OCI-LY1 (cell line): ENCODE results near the gene PIEZO1.

ENCODE experiments used
- EZH2 ChIP-seq: fragments of 200-600 bp; sonication (generic), shearing (Covaris generic); IDR thresholded peaks from 2 replicates; pipeline ENCODE4 v1.8.0; 2017; ENCODE audit warnings: borderline replicate concordance, mixed run types, mild to moderate bottlenecking, antibody characterized with exemption, low read length, moderate library complexity, mixed read lengths
- TF ChIP-seq, protein P1 (sequence below): fragments of 200-600 bp; sonication (generic), shearing (Covaris generic); IDR thresholded peaks from 2 replicates; pipeline ENCODE4 v1.5.1; 2017; ENCODE audit warnings: mild to moderate bottlenecking, antibody characterized with exemption, low read length, moderate library complexity, mixed read lengths

DNA sequence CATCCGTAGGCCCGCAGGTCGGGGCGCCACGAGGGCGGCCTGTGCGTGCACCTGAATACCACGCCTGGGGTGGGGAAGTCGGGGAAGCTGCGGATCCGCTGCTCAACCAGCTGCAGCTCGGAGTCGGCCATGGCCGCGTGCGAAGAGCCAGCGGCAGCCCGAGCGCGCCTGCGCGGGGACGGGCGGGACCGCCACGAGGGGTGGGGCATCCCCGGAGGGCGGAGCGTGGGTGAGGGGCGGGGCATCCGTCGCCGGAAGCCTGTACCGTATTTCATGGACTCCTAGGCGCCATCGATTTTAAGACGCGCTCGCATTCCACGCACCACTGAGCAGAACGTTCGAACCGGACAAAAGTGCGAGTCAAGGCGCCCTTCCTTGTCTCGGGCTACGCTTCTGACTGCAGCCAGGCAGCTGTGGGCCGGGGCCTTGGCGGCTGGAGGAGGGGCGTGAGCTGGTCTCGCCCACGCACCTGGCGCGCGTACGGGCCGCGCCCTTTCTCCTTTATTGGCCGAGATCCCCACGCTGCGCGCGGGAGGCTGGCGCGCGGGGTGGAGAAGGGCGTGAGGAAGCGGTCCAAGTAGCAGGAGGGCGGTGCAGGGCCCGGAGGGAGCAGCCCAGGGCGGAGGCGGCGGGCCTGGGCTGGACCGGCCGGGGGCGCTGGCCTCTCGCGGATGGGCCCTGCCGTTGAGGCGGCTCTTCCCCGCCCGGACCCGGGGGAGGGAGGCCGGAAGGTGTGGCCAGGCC is 26.9 kb upstream of the PIEZO1 start, which contains the start of gene APRT:
- TF ChIP-seq, protein P1, sequence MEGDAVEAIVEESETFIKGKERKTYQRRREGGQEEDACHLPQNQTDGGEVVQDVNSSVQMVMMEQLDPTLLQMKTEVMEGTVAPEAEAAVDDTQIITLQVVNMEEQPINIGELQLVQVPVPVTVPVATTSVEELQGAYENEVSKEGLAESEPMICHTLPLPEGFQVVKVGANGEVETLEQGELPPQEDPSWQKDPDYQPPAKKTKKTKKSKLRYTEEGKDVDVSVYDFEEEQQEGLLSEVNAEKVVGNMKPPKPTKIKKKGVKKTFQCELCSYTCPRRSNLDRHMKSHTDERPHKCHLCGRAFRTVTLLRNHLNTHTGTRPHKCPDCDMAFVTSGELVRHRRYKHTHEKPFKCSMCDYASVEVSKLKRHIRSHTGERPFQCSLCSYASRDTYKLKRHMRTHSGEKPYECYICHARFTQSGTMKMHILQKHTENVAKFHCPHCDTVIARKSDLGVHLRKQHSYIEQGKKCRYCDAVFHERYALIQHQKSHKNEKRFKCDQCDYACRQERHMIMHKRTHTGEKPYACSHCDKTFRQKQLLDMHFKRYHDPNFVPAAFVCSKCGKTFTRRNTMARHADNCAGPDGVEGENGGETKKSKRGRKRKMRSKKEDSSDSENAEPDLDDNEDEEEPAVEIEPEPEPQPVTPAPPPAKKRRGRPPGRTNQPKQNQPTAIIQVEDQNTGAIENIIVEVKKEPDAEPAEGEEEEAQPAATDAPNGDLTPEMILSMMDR, result no peak
- TF ChIP-seq EZH2, result no peak
